UCSD-AML1 (cell line): Measurements from ENCODE around the gene CSF3.
"Not testable (repeated sequence)": the region's sequence is repeated elsewhere in the genome, so short reads cannot be mapped to it uniquely, and the experiment has no call there.

Experiments used
- DNase-seq: peaks from one replicate; lab custom pipeline; 2025; ENCODE audit not compliant: unreplicated experiment; lab: John Stamatoyannopoulos, UW

Gene CSF3

DNA sequence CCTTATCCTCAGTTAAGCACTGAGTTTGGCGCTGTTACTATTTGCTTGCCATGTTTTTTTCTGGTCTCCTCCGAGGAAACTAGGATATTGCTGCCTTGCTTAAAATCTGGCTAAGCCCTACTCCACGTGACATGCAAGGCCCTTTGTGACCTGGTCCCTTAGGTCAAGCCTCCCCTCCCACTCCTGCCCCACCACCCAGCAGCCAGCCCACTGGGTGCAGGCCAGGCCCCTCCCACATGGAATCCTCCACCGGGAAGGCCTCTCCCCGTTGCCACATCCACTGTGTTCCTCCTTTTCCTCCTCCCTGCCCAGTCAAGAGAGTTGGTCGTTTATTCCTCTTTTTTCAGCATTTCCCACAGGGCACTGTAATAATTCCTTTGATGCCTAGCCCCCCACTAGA is 18.4 kb upstream of the CSF3 start:
- no peak for DNase-seq

DNA sequence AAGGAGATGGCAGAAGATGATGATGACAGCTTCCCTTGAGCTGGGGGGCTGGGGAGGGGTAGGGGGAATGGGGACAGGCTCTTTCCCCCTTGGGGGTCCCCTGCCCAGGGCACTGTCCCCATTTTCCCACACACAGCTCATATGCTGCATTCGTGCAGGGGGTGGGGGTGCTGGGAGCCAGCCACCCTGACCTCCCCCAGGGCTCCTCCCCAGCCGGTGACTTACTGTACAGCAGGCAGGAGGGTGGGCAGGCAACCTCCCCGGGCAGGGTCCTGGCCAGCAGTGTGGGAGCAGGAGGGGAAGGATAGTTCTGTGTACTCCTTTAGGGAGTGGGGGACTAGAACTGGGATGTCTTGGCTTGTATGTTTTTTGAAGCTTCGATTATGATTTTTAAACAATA is 17.7 kb upstream of the CSF3 start:
- DNase-seq, result no peak

DNA sequence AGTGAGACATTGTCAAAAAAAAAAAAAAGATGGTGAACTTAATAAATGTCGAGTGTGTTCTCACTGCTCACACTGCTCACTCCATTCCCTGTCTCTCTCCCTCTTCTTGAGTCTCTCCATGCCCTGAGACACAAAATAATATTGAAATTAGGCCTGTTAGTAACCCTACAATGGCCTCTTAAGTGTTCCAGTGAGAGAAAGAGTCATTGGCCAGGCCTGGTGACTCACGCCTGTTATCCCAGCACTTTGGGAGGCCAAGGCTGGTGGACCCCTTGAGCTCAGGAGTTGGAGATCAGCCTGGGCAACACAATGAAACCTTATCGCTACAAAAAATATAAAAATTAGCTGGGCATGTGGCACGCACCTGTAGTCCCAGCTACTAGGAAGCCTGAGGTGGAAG is 16.2 kb upstream of the CSF3 start:
- DNase-seq, result no peak

DNA sequence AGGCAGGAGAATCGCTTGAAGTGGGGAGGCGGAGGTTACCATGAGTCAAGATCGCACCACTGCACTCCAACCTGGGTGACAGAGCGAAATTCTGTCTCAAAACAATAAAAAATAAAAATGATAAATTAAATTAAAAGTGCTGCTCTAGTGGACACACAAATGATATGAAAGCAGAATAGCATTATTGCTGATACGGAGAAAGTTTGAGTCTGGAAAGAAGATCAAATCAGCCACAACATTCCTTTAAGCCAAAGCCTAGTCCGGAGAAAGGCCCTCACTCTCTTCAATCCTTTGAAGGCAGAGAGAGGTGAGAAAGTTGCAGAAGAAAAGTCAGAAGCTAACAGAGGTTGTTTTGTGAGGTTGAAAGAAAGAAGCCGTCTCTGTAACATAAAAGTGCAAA is 15.1 kb upstream of the CSF3 start:
- no peak for DNase-seq

DNA sequence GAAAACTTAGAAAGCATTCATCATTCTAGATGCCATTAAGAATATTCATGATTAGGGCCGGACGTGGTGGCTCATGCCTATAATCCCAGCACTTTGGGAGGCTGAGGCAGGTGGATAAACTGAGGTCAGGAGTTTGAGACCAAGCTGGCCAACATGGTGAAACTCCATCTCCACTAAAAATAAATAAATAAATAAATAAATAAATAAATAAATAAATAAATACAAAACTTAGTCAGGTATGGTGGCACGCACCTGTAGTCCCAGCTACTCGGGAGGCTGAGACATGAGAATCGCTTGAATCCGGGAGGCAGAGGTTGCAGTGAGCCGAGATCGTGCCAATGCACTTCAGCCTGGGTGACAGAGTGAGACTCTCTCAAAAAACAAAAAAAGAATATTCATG is 13.9 kb upstream of the CSF3 start:
- DNase-seq, result not testable (repeated sequence)

DNA sequence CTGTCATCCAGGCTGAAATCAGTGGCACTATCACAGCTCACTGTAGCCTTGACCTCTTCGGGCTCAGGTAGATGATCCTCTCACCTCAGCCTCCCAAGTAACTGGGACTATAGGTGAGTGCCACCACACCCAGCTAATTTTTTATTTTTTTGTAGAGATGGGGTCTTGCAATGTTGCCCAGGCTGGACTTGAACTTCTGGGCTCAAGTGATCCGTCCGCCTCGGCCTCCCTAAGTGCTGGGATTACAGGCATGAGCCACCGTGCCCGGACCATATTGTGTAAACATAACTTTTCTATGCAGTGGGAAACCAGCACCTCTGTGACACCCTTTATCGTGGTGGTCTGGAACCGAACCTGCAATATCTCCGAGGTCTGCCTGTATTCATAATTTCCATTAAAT is 11.2 kb upstream of the CSF3 start:
- no peak for DNase-seq

DNA sequence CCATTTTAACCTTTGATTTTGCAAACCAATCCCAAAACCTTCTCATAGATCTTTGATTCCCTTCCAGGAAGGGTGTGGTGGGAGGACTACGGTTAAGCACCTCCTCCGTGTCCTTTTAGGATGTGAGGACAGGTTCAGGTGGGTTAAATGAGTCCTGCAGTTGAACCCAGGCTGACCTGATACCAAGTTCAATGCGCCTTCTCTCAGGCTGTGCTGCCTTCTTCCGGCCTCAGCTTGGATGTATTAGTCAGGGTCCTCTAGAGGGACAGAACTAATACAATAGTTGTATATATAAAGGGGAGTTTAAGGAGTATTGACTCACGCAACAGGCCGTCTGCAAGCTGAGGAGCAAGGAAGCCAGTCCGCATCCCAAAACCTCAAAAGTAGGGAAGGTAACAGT is 10.5 kb upstream of the CSF3 start:
- DNase-seq, result no peak

DNA sequence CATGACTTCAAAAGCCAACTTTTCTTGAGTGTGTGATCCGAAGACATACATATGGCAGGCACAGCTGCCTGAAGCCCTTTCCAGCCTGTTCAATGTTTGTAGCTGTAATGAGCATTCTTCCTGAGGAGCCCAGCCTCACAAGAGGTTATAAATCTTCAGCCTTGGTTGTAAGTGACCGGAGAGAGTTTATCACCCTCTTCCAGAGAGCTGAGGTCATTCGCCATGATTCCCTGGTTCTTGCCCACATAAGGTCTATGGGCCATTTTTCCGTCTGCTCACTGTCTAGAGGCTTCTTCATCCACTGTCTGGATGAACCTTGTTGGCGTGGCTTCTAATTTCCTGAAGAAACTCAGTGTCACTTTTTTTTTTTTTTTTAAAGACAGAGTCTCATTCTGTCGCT is 9.7 kb upstream of the CSF3 start:
- DNase-seq, result no peak

DNA sequence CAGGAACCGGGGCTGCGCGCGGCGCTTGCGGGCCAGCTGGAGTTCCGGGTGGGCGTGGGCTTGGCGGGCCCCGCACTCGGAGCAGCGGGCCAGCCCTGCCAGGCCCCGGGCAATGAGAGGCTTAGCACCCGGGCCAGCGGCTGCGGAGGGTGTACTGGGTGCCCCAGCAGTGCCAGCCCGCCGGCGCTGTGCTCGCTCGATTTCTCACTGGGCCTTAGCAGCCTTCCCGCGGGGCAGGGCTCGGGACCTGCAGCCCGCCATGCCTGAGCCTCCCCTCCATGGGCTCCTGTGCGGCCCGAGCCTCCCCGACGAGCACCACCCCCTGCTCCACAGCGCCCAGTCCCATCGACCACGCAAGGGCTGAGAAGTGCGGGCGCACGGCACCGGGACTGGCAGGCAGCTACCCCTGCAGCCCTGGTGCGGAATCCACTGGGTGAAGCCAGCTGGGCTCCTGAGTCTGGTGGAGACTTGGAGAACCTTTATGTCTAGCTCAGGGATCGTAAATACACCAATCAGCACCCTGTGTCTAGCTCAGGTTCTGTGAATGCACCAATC is 4.2 kb upstream of the CSF3 start:
- DNase-seq, result not testable (repeated sequence)

DNA sequence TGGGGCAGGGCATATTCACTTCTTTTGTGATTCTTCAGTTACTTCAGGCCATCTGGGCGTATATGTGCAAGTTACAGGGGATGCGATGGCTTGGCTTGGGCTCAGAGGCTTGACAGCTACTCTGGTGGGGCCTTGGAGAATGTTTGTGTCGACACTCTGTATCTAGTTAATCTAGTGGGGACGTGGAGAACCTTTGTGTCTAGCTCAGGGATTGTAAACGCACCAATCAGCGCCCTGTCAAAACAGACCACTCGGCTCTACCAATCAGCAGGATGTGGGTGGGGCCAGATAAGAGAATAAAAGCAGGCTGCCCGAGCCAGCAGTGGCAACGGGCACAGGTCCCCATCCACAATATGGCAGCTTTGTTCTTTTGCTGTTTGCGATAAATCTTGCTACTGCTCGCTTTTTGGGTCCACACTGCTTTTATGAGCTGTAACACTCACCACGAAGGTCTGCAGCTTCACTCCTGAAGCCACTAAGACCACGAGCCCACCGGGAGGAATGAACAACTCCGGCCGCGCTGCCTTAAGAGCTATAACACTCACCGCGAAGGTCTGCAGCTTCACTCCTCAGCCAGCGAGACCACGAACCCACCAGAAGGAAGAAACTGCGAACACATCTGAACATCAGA is 3.1 kb upstream of the CSF3 start:
- not testable (repeated sequence) for DNase-seq

DNA sequence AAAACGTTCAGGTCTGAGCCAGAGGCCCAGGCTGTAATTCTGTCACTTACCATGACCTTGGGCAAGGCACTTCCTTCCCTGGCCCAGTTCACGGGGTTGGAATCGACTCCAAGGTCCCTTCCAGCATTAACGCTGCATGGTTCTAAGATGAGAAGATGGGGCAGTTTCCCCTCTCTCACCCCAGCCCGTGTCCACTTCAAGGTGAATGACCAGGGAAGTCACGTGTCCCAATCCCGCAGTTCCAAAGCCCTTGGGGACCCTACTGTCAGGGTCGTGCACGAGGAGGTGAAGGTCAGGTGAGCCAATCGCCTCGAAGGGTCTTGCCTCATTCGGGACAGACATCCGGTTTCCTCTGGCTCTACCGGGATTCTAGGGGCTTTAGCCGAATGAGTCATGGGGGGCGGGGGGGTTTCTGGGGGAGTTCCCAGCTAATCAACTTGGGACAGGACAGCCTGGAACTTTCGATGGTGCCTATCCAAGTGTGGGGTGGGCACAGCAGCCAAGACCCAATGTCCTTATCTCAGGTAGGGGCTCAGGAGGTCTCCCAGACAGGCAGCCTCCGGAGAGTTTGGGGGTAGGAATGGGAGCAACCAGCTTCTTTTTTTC is 762 bp upstream of the CSF3 start:
- DNase-seq, result no peak

DNA sequence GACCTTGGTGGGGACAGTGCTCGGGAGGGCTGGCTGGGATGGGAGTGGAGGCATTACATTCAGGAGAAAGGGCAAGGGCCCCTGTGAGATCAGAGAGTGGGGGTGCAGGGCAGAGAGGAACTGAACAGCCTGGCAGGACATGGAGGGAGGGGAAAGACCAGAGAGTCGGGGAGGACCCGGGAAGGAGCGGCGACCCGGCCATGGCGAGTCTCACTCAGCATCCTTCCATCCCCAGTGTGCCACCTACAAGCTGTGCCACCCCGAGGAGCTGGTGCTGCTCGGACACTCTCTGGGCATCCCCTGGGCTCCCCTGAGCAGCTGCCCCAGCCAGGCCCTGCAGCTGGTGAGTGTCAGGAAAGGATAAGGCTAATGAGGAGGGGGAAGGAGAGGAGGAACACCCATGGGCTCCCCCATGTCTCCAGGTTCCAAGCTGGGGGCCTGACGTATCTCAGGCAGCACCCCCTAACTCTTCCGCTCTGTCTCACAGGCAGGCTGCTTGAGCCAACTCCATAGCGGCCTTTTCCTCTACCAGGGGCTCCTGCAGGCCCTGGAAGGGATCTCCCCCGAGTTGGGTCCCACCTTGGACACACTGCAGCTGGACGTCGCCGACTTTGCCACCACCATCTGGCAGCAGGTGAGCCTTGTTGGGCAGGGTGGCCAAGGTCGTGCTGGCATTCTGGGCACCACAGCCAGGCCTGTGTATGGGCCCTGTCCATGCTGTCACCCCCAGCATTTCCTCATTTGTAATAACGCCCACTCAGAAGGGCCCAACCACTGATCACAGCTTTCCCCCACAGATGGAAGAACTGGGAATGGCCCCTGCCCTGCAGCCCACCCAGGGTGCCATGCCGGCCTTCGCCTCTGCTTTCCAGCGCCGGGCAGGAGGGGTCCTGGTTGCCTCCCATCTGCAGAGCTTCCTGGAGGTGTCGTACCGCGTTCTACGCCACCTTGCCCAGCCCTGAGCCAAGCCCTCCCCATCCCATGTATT is 1.1 kb downstream of the CSF3 start:
- DNase-seq, result no peak

DNA sequence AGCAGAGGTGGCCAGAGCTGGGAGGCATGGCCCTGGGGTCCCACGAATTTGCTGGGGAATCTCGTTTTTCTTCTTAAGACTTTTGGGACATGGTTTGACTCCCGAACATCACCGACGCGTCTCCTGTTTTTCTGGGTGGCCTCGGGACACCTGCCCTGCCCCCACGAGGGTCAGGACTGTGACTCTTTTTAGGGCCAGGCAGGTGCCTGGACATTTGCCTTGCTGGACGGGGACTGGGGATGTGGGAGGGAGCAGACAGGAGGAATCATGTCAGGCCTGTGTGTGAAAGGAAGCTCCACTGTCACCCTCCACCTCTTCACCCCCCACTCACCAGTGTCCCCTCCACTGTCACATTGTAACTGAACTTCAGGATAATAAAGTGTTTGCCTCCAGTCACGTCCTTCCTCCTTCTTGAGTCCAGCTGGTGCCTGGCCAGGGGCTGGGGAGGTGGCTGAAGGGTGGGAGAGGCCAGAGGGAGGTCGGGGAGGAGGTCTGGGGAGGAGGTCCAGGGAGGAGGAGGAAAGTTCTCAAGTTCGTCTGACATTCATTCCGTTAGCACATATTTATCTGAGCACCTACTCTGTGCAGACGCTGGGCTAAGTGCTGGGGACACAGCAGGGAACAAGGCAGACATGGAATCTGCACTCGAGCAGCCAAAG is 2.3 kb downstream of the CSF3 start:
- DNase-seq, result no peak

DNA sequence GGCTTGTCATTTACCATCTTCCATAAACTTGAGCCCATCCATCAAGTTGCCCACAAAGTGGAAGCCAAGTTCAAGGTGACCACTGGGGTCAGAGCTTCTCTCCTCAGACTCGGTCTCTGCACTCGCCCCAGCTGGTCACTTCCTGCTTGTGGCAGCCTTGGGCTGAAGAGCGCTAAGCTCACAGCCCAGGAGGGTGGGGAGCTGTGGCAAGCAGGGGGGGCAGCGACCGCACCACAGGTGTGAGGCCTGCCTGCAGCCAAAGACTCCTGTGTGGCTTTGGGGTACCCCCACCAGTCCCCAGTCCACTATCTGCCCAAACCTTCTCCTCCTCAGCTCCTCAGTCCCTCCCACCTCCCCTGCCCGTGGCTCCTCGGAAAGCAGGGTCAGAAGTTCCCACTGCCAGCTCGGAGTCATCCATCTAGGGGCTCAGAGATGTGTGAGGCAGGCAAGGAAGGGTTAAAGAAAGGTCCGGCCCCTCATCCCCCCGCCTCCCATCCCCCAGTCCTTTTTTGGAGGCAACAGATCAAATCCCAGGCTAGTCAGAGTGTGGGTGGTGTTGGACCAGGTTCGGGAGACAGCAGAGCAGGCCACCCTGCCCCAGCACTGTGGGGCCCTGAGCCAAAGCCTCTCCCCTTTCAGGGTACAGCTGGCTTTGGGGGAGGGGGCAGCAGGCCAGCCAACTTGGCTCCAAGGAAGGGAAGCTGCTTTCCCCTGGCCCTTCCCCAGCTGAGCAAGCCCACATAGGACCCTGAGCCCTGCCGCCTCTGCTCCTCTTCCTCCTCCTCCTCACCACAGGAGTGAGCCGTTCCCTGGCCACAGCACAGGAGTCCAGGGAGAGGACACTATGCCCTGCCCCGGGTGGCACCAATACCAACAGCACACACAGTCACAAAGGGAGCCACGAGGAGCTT is 3.2 kb downstream of the CSF3 start:
- no peak for DNase-seq

DNA sequence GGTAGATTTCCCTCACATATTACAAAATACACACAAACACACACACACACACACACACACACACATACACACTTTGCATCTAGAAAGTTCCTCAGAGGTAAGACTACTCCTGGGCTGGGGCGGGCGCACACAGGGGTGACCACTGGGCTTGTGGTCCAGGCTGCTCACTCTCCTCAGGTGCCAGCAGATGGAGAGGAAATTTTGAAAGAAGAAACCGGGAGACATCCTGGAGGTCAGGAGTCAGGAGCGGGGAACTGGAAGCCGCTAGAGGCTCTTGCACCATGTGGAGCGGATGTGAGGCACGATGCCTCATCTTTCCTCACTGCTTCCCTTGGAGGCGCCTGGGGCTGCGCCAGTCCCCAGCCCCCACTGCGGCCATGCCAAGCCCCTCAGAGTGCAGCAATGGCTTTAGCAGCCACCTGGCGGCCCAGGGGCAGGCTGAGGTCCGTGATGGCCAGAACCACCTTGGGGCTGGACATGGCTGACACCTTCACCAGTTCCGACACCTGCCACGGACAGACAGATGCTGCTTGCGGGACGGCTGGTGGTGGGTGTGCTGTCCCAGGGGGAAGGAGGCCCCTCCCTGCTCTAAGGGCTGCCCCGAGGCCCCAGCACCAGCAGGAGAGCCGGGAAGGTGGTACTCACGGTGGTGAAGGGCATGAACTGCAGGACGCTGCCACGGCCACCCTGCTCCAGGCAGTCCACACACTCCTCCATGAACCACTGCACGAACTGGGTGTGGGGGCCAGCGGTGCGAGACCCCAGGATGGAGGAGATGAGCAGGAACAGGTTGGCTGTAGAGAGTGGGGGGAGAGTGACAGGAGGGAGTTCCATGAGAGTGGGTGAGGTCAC is 4.1 kb downstream of the CSF3 start:
- no peak for DNase-seq

DNA sequence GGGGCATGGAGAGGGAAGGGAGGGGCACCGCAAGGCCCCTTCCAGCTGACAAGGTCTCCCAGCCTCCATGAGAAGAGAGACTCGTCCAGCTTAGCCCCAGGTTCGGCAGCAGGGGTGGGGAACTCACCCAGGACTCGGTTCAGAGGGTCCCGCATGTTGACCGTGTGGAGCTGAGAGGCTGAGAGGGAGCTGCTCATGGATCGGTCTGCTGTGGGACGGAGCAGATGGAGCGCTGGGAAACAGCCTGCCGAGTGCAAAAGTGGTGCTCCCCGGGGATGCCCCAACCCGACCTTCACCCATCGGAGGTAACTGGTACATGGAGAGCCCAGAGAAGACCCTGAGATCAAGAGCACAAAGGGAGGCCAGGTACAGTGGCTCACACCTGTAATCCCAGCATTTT is 4.9 kb downstream of the CSF3 start:
- DNase-seq, result no peak

DNA sequence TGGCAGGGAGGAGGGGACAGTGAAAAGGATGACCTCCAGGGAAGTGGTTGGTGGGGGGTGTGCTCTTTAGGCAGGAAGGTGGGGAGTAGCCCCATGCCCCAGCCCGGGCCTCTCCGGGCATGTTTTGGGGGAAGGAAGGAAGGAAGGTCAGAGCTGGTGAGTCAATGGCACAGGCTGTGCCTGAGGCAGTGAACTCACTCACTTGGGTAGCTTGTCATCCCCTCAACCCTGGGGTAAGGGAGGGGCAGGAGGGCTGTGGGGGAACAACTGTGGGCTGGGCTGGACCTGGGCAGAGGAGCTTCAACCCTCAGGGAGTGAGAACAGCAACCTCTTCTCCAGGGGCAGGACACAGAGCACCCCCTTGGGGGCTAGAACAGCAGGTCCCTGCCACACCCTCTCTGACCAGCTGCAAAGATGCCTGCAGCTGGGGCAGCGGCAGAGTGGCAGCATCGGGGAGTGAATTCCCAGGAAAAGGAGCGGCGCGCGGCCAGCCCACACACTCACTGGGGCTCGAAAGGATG is 6.3 kb downstream of the CSF3 start:
- peak; percentile 51 for DNase-seq

DNA sequence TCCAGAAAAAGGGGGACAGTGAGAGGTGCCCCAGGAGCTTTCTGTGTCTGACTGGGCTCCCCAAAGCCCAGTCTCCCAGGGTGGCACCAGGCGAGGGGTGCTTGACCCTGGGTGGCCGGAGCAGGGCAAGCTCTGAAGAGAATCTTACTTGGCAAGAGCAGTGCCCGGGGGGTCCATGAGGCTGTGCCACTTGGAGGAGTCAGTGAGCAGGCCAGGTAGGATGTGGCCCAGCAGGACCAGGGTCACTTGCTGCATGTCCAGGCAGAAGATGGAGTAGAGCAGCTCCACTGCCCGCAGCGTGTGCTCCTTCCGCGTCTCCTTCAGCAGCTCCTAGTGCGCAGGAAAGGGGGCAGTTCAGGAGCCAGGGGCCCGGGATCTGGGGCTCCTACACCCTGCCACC is 7.3 kb downstream of the CSF3 start:
- no peak for DNase-seq

DNA sequence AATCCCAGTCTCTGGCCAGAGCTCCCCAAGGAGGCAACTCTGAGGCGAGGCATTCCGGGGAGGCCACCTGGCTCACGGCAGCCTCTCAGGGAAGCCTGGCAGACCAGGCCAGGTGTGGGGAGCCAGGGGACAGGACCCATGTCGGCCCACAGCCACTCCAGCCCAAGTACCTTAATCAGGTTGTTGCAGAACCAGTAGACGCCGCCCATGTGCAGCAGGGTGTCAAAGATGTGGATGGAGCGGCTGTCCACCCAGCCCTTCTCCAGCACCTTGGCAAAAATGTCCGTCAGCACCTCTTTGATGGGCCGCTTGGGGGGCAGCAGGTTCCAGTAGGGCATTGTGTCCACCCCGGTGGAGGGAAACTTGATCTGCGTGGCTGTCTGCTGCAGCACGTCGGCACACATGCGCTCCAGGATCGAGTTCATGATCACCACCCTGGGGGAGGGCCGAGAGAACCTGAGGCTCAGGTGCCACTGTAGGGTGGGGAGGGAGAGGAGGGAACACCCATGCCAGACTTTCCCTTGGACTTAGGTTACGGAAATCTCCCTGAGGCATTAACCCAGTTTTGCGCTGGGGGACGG is 7.8 kb downstream of the CSF3 start:
- no peak for DNase-seq
